Activated T-helper 1 cell treated with Interleukin-2 at 50 U/mL for 16 hours (primary cell): ENCODE measurements around the gene PCED1B.
A peak's percentile ranks its signal among the peaks of the same experiment; 100 is the strongest.
"Not testable (repeated sequence)": the region's sequence is repeated elsewhere in the genome, so short reads cannot be mapped to it uniquely, and the experiment has no call there.

Experiments used
- DNase-seq: peaks from one replicate; pipeline ENCODE4 v3.0.0-alpha.2; 2020; ENCODE audit warnings: low read depth

The PCED1B gene

DNA sequence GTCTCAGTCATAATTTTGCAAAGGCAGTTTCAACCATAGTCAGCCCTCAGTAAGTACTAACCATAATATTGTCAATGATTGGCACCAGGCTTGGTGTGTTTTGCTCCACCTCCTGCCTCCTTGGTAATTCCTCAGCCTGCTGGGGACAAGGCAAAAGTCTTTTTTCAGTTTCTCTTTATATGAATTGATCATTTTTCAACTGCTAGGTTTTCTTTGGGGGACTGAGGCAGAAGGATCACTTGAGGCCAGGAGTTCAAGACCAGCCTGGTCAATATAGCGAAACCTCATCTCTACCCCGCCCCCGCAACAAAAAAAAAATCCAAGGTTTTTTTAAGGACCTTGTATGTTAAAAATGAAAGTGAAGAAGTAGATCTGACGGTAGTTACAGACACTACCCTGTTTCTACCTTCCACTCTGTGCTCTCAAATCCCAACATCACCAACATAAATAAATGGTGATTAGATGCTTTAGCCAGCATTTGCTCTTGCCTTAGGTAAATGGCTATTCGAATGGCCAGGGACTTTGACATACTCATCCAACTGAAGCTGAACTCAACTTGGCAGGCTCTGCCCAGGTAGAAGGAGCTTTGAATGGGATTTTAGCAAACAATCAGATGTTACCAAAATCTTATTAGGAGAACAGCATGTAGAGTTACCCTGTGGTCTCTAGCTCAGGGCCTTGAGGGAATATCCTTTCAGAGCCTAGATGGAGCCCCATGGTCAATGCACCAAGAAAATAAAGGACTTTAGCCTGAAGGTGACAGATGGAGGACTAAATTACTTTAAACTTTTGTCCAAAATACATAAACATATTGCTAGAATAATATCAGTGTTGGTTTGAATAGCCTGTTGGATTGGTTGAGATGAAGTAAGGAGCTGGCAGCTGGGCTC, 127.3 kb downstream of the PCED1B start:
- DNase-seq, result no peak

GRCh38 chr12:47207340-47207717, 127.9 kb downstream of the PCED1B start:
- no peak for DNase-seq

DNA sequence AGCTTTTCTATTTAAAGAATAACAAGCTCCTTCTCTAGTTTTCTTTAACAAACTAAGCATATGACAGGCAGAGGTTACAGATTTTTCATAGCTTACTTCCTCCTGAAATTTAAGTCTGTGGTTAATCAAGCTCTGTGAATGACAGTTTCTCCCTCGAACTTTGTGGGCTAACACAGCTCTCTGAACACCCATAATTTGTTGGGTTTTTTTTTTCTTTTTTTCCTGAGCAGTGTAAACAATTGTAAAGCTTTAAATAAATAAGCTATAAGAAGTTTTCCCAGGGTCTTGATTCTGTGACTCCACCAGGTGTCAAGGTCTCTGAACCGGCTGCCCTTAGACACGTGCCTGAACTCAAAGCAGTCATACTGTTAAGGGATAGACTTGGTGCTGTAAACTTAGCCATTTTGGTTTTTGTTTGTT, 128.4 kb downstream of the PCED1B start:
- DNase-seq, result no peak

- no peak for DNase-seq
These were observed 129.6 kb downstream of the PCED1B start for GRCh38 chr12:47209014-47209413.

DNA sequence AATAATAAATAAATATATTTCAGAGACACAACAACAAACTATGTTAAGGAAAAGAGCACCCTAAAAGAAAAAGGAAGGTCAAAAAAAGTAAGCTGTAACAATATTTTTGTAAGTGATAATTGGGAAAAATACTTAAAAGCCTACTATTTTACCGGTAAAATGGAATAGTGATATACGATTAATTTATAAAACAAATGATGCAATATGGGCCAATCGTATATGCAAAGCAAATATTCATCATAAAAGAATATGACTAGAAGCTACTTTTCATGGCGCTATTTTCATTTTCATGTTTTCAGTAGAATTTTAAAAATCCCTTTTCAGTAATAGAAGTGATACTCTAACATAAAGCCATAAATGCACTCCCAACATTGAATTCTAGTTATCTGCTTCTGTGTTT, 131.4 kb downstream of the PCED1B start:
- DNase-seq, result no peak

GRCh38 chr12:47212701-47213039, 133.2 kb downstream of the PCED1B start:
- DNase-seq, result no peak

DNA sequence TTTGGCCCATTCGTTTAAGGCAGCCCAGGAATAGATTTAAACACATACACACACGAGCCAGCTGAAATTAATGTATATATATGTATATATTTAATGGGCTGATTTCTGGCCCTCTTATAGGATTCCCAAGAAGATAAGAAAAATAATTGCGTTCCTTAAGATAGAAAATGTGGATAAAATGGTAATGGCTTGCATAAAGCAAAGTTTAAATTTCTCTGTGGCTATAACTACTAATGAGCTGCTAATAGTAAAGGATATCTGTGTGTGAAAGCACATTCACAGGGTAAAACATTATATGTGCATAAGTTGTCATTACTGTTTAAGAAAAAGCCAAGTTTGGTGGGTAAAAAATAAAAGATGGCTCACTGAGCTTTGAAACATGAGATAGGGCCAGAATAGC, 134.0 kb downstream of the PCED1B start:
- no peak for DNase-seq

DNA sequence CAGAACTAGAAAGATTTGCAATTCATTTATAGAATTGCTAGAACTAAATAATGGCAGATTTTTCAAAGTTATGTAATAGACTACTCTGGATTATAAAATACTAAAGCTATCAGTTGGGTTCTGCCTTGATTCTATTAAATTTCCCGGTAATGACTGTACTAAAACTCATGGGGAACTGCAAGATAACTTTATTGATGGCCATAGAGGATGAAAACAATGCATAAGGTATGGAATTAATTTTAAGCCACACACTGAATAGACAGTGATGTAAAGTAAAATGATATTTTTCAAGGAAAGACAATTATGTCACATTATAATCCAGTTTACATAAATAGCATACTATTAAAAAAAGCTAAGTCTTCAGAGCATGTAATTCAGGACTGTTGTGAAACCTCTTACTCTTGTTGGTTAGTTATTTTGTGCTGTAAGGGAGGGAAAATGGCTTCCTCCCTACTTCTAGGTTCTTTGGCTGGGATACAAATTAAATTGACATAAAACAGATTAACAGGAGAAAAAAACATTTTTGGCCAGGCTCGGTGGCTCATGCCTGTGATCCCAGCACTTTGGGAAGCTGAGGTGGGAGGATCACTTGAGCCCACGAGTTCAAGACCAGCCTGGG, 134.7 kb downstream of the PCED1B start:
- DNase-seq, result no peak

GRCh38 chr12:47214771-47215170, 135.3 kb downstream of the PCED1B start:
- no peak for DNase-seq

- peak; percentile 58 for DNase-seq
These were observed 136.8 kb downstream of the PCED1B start for GRCh38 chr12:47216150-47216677.

DNA sequence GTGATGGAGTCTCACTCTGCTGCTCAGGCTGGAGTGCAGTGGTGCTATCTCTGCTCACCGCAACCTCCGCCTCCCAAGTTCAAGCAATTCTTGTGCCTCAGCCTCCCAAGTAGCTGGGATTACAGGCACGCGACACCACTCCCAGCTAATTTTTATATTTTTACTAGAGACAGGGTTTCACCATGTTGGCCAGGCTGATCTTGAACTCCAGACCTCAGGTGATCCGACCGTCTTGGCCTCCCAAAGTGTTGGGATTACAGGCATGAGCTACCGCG, 138.1 kb downstream of the PCED1B start:
- not testable (repeated sequence) for DNase-seq

GRCh38 chr12:47218191-47218654, 138.8 kb downstream of the PCED1B start:
- DNase-seq, result no peak

DNA sequence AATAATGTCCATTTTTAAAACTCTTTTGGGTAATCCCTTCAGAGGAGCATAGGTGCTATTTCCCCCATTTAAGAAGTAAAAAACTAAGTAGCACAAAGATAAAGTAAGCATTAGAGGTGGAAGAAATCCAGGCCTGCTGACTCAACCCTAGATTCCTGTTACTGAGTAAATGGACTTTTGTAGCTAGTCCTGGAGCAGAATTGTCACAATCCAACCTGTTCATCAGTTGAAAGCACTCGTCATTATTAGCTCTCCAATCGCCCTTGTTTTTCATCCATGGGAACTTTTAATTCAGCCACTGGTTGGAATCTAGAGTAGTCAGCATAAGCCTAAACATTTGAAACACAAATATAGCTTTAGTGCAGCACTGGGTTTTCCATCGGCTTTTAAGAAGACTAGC, 139.8 kb downstream of the PCED1B start:
- no peak for DNase-seq

- DNase-seq, result no peak
These were observed 142.0 kb downstream of the PCED1B start for GRCh38 chr12:47221256-47222023.

- no peak for DNase-seq
These were observed 143.2 kb downstream of the PCED1B start for GRCh38 chr12:47222520-47223030.

- no peak for DNase-seq
These were observed 143.8 kb downstream of the PCED1B start for GRCh38 chr12:47223031-47223847.

DNA sequence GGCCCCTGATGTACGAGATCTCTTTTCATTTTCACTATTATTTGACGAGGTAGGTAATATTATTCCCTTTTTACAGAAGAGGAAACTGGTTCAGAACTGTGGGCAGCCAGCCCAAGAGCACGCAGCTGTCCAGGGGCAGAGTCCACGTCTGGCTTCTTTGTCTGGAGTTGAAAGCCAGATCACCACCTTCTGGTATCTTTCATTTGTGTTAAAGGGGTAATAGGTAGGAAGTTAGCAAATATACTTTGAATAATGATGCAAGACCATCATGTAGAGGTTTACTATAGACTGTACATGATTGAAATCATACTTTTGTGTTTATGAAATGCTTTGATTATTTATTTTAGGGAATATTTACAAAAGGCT, 144.4 kb downstream of the PCED1B start:
- DNase-seq, result no peak

GRCh38 chr12:47224563-47225133, 145.2 kb downstream of the PCED1B start:
- DNase-seq, result no peak

DNA sequence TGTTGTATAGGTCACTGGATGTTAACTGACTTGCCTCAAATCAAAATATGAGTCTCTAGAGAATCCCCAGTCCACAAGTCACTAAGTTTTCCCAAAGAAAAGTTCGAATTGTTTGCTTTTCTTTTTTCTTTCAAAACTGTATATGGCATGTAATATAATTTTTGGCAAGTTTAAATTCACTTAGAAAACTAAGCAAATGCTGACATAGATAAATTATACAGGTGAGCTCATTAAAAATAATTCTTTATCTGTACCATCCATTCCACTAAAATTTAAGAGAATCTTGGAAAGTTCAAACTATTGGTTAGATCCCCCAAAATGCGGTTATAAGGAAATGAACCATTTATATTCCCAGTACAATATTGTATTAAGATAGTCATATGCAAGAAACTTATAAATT, 145.9 kb downstream of the PCED1B start:
- DNase-seq, result no peak

GRCh38 chr12:47226199-47226598, 146.8 kb downstream of the PCED1B start:
- no peak for DNase-seq

GRCh38 chr12:47228802-47229201, 149.4 kb downstream of the PCED1B start:
- no peak for DNase-seq
